Measurements from ENCODE around the gene NXN.

The NXN gene

GRCh38 chr17:753418-753817, 226.2 kb downstream of the NXN start:
- no peak overlapping the region for H3K4me3 ChIP-seq (replicated peaks; ENCODE audit: insufficient read depth, low read length)
- TF ChIP-seq SPI1 (IDR thresholded peaks at IDR 0.05; ENCODE audit: borderline replicate concordance, low read depth) (no peak), POLR2AphosphoS5 (IDR thresholded peaks at IDR 0.05; ENCODE audit: low read depth) (no peak), GABPA (IDR thresholded peaks at IDR 0.05; ENCODE audit: low read depth) (no peak), CTCF (IDR thresholded peaks at IDR 0.05; ENCODE audit: insufficient read depth, low read length) (no peak)
- TF ChIP-seq, protein P1, sequence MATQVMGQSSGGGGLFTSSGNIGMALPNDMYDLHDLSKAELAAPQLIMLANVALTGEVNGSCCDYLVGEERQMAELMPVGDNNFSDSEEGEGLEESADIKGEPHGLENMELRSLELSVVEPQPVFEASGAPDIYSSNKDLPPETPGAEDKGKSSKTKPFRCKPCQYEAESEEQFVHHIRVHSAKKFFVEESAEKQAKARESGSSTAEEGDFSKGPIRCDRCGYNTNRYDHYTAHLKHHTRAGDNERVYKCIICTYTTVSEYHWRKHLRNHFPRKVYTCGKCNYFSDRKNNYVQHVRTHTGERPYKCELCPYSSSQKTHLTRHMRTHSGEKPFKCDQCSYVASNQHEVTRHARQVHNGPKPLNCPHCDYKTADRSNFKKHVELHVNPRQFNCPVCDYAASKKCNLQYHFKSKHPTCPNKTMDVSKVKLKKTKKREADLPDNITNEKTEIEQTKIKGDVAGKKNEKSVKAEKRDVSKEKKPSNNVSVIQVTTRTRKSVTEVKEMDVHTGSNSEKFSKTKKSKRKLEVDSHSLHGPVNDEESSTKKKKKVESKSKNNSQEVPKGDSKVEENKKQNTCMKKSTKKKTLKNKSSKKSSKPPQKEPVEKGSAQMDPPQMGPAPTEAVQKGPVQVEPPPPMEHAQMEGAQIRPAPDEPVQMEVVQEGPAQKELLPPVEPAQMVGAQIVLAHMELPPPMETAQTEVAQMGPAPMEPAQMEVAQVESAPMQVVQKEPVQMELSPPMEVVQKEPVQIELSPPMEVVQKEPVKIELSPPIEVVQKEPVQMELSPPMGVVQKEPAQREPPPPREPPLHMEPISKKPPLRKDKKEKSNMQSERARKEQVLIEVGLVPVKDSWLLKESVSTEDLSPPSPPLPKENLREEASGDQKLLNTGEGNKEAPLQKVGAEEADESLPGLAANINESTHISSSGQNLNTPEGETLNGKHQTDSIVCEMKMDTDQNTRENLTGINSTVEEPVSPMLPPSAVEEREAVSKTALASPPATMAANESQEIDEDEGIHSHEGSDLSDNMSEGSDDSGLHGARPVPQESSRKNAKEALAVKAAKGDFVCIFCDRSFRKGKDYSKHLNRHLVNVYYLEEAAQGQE (IDR thresholded peaks at IDR 0.05; ENCODE audit: insufficient replicate concordance, low read depth): no peak

DNA sequence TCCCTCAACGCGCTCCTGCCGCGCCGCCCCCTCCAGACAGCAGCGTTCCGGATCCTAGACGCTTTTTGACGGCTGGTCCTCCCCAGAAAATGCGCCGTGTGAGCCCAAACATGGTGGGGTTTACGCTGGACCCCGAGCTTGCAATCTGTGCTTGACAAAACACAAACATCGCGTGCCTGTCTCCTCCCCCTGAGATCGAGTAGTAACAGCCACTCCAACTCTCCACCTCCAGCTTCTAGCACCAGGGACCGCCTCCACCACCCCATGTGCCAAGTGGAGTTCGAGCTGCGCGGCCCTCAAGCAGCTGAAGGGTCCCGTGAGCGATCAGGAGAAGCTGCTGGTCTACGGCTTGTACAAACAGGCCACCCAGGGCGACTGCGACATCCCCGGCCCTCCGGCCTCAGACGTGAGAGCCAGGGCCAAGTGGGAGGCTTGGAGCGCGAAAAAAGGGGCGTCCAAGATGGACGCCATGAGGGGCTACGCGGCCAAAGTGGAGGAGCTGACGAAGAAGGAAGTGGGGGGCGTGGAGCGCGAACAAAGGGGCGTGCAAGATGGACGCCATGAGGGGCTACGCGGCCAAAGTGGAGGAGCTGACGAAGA, 226.9 kb downstream of the NXN start:
- Histone ChIP-seq H3K4me3 (replicated peaks; ENCODE audit: insufficient read depth, low read length) (peak overlapping the region; percentile 57), H3K27ac (replicated peaks) (peak overlapping the region; percentile 84), H3K27me3 (ENCODE audit: insufficient read depth, poor library complexity, severe bottlenecking) (no peaks in the 10 kb centered on the region)
- TF ChIP-seq POLR2AphosphoS5 (IDR thresholded peaks at IDR 0.05; ENCODE audit: low read depth) (no peak), GABPA (IDR thresholded peaks at IDR 0.05; ENCODE audit: low read depth) (no peak), SPI1 (IDR thresholded peaks at IDR 0.05; ENCODE audit: borderline replicate concordance, low read depth) (no peak), CTCF (IDR thresholded peaks at IDR 0.05; ENCODE audit: insufficient read depth, low read length) (no peak)
- TF ChIP-seq, protein P1 (IDR thresholded peaks at IDR 0.05; ENCODE audit: insufficient replicate concordance, low read depth): no peak
- no peak for DNase-seq (ENCODE audit: low read depth in 1 of 2, low spot score in 1 of 2)

More at GRCh38 chr17:753418-753817, 226.2 kb downstream of the NXN start:
- no peak for DNase-seq (ENCODE audit: low read depth in 1 of 2, low spot score in 1 of 2)
- Histone ChIP-seq H3K27me3 (ENCODE audit: insufficient read depth, poor library complexity, severe bottlenecking) (no peaks in the 10 kb centered on the region), H3K27ac (replicated peaks) (no peak overlapping the region)

- Histone ChIP-seq H3K27me3 (ENCODE audit: insufficient read depth, poor library complexity, severe bottlenecking) (no peaks in the 10 kb centered on the region), H3K4me3 (replicated peaks; ENCODE audit: insufficient read depth, low read length) (peak within 1 kb of the TSS; percentile 57), H3K27ac (replicated peaks) (peak within 1 kb of the TSS; percentile 84)
- TF ChIP-seq, protein P1 (IDR thresholded peaks at IDR 0.05; ENCODE audit: insufficient replicate concordance, low read depth): no peak
- no peak for TF ChIP-seq SPI1 (IDR thresholded peaks at IDR 0.05; ENCODE audit: borderline replicate concordance, low read depth)
- TF ChIP-seq POLR2AphosphoS5 (IDR thresholded peaks at IDR 0.05; ENCODE audit: low read depth): peak; percentile 67; the same call in 1 of the 2 replicates
- TF ChIP-seq CTCF (IDR thresholded peaks at IDR 0.05; ENCODE audit: insufficient read depth, low read length): peak; percentile 58
- no peak for TF ChIP-seq GABPA (IDR thresholded peaks at IDR 0.05; ENCODE audit: low read depth)
- DNase-seq (ENCODE audit: low read depth in 1 of 2, low spot score in 1 of 2): peak; percentile 71 to 80
Observed at GRCh38 chr17:752002-752619, 227.5 kb downstream of the NXN start, which contains the start of gene GEMIN4. GEMIN4 (minus strand) TSS chr17:752264; CDS start chr17:752142, 122 bp downstream.

Measured in HL-60 (cell line).